ENCODE data around the gene TACR2.

- TF ChIP-seq CTCF (IDR thresholded peaks at IDR 0.05): no peak
- no peak for TF ChIP-seq POLR2AphosphoS5 (IDR thresholded peaks at IDR 0.05; ENCODE audit: low read depth, low read length)
Observed at GRCh38 chr10:69457771-69458237, 41.1 kb upstream of the TACR2 start.

All from Panc1 (cell line).